ENCODE data around the gene WNT16. TPM values are rescaled to one million over a fixed set of nuclear protein-coding genes. Genes with fewer than 3 reads are reported as not detected.
"Not testable (repeated sequence)": the region's sequence is repeated elsewhere in the genome, so short reads cannot be mapped to it uniquely, and the experiment has no call there.

Gene WNT16, protein sequence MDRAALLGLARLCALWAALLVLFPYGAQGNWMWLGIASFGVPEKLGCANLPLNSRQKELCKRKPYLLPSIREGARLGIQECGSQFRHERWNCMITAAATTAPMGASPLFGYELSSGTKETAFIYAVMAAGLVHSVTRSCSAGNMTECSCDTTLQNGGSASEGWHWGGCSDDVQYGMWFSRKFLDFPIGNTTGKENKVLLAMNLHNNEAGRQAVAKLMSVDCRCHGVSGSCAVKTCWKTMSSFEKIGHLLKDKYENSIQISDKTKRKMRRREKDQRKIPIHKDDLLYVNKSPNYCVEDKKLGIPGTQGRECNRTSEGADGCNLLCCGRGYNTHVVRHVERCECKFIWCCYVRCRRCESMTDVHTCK
- polyA plus RNA-seq (2013, experiment 1 of 2; ENCODE audit: insufficient read length): 0.26 TPM
- 0.48 TPM for polyA plus RNA-seq (2013, experiment 2 of 2; ENCODE audit: insufficient read length)

DNA sequence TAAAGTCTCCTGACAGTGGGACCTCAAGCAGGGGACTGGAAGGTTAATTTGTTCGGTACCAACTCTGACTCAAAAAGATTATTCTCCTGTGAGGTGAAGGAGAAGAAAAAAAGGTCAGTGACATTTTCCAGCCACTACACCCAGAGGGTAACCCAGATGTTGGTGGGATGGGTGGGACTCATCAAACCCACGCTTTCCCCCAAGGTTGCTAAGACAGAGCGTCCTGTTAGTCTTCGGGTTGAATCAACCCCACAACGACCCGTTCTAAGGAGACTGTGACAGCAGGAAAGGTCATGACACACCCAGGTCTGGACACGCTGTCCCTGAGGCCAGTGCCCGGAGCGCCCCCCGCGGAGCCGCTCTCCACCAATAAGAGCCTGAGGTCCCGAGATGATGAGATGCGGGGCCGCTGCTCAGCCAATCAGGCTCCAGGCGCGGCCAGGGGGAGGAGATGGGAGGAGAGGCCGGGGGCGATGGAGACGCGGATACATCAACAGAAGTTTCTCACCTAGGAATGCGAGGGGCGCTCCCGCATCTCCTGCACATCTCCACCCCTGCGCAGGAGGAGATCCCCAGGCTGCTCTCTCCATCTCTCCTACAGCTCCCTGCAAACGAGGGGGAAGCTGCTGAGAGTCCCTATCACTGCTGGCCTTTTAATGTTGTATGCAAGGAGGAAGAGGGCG is at the start of gene WNT16:
WNT16 (plus strand) TSS at position 493 of the 683 bp plus-strand sequence. CDS start 293 bp downstream, outside the sequence.
- DNase-seq: no peak

DNA sequence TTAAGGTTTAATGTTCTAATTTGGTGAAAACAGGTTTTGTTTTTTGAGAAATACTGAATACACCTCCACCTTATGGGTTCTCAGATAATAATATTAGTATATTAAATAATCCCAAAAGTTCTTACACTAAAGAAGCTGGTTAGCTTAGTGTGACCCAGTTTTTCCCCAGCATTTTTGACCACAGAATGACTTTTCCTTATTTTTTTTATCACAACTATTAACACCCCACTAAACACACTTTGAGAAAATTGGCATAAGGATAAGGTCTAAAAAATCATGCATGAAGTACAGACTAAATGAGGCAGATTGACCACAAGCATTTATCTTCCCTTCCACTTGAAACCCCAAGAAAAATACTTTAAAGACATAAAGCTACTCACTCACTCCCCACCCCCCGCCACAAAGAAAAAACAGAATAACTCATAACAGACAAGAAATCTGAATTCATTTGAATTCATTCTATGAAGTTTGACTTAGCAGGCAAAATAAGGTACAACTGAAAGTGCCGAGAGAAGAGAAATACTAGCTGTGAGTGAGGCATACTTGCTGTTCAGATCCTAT is 49.7 kb upstream of the WNT16 start:
- DNase-seq: peak; percentile 63

DNA sequence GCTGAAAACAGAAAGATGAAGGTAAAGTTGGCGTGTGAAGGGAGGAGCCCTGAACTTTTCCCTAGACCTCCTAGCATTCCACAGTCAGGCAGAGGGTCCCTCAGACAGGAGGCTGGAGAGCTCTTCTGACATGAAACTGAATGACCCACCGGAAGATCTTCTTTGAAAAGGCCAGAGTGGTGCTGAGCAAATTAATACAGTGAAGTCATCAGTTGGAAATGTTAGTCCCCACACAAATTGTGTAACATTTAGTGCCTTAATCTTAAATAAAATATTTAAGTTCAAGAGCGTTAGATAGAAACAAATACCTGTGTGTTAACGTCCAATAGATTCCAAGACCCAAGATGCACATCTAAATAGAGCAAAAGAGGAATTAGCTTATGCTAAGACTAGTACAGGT is 49.0 kb upstream of the WNT16 start:
- no peak for DNase-seq

DNA sequence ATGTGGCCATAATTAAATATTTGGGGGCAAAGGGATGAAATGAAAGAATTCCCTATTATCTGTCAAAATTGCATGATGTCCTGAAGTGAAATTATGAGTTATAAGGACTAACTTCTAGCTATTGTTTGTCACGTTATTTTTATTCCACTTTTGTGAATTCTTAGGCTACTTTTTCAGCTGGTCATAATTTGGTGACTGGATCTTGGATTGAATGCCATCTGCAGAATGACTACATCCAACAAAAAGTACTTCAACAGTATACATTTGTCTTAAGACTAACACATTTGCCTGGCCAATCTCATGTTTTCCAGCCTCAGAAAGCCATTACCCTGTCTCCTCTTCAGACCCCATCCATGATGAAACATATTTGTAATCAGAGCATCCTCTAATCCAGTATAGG is 48.1 kb upstream of the WNT16 start:
- DNase-seq: peak; percentile 72

DNA sequence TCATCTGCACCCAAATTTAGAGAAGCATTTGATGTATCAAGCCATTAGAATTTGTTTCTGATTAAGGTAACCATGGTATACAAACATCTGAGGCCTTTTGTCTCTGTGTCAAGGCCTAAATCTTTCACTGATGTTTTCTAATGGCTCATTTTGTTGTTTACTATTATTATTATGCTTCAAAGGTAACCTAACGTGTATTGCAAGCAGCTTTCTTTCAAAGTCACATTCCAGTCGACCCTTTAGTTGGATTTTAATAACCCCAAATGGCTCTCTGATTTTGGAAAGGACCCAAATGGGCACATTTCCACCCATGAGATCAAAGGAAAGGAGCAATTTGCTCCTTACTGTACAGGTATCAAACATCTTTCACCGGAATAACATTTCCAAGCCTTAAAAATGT is 46.7 kb upstream of the WNT16 start:
- no peak for DNase-seq

DNA sequence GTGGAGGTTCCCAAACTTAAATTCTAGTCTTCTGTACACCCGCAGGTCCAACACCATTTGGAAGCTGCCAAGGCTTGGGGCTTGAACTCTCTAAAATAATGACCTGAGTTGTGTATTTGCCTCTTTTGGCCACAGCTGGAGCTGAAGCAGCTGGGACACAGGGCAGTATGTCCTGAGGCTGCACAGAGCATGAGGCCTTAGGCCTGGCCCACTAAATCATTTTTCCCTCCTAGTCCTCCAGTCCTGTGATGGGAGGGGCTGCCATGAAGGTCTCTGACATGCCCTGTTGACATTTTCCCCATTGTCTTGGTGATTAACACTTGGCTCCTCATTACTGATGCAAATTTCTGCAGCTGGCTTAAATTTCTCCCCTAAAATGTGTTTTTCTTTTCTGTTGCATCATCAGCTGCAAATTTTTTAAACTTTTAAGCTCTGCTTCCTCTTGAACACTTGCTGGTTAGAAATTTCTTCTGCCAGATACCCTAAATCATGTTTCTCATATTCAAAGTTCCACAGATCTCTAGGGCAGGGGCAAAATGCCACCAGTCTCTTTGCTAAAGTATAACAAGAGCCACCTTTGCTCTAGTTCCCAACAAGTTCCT is 43.6 kb upstream of the WNT16 start:
- DNase-seq: no peak

DNA sequence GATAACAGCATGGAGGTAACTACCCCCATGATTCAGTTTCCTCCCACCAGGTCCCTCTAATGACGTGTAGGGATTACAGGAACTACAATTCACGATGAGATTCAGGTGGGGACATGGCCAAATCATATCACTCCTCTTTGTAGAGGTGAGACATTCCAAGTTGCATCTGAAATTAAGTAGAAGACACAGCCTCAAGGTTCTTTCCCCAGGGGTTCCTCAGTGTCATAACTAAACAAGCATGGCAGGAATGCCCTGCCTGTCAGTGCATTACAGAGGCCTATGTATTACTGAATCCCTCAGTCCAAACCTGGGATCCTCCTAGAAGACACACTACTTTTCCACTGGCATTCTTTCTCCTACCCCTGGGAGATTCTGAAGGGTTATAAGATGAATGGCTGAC is 42.6 kb upstream of the WNT16 start:
- DNase-seq: no peak

DNA sequence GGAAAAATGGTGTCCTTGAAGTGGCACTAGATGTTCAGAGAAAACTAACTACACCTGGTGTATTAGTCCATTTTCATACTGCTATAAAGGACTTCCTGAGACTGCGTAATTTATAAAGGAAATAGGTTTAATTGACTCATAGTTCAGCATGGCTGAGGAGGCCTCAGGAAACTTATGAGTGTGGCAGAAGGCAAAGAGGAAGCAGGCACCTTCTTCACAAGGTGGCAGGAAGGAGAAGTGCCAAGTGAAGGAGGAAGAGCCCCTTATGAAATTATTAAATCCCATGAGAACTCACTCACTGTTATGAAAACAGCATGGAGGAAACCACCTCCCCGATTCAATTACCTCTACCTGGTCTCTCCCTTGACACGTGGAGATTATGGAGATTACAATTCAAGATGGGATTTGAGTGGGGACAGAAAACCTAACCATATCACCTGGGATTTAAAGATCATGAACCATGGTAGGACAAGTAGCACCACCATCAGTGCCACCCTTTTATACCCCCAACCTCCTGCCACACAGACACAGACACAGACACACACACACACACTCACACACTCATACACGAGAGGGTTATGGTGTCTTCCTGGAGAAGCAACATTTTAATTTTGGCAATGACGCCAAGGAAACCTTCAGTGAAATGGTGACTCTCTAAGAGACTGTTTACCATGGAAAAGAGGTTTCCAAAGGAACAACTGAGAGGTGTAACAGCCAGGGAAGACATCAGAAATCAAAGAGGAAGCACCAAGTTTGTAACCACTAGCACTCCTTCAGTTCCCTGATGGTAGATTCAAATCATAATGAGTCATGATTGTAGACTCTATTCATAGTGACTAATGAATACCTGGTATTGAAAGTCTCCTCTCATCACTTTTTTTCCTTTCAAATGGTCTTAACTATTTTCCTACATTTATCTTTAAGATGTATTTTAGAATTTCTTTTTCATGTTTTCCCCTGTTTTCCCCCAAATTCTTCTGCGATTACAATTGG is 41.8 kb upstream of the WNT16 start:
- no peak for DNase-seq

DNA sequence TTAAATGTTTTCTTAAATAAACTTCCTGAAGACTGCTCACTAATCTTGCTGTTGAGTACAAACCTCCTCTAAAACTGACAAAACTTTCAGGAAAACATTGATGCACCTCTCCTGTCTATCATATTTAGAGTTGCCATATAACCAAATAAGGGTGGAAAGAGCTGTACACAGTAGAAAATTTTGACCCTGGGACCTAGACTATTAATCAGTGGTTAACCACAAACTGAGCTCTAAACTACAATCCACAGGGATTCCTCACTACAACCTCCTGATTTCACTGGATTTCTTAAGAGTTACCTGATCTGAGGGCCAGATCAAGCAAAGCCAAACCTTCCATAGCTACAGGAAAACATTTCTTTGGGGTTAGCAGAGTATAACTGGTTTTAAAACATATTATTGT is 39.9 kb upstream of the WNT16 start:
- peak; percentile 74 for DNase-seq

DNA sequence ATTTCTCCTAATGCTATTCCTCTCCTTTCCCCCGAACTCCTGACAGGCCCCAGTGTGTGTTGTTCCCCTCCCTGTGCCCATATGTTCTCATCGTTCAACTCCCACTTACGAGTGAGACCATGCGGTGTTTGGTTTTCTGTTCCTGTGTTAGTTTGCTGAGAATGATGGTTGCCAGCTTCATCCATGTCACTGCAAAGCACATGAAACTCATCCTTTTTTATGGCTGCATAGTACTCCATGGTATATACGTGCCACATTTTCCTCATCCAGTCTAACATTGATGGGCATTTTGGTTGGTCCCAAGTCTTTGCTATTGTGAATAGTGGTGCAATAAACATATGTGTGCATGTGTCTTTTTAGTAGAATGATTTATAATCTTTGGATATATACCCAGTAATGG is 38.9 kb upstream of the WNT16 start:
- DNase-seq: not testable (repeated sequence)

DNA sequence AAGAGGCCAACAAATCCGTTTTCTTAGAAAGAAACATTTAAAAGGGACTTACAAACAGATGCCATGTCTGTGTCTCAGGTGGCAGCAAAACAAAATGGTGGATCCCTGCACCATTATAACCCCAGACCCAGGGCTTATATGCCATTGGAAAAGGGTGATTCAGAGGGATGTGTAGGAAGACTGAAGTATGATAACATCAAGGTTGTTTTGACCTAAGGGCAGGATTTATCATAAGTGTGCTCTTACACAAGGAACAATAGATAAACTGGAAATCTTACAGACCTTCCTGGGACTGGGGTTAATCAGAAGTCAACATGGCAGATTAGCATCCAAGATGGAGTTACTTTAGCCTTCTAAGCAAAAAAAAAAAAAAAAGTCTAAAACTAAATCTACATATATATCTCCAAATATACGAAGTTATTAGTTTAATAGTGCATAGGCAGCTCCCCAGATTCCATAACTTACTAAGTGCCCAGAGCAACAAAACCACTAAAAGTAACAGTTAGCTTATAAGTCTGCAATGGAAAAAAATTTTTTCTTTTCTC is 34.3 kb upstream of the WNT16 start:
- no peak for DNase-seq

DNA sequence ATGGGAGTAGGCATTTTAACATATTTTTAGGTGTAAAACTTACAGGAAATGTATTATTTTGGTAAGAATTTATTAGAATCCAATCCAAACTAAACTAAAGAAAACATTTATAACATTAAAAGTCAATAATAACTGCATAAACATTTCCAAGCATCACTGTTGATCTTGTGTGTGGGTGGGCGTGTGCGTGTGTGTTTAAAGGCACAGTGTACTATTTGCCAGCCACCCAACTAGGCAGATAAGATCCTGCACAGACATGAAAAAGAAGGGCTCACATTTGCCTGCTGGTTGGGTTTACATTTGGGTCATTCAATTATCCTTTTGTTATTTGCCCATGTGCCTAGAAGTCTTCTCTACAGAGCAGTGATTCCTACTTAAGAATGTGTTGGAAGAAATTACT is 31.0 kb upstream of the WNT16 start:
- no peak for DNase-seq

DNA sequence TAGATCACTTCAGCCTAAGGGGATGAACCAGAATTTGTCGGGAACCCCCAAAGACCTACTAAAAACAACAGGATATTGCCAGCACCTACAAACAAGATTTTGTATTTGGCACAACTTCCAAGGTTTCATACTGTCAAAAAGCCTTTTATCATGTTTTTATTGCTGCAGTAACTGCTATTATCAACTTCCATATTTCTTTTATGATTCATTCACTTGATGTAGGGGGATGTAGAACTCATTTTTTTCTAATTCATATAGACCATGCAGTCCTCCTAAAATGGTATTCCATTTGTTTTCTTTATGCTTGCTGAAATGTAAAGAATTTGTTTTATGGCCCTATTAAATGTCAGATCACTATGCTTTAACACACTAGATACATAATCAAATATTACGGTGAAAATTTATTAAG is 30.0 kb upstream of the WNT16 start:
- DNase-seq: peak; percentile 50

DNA sequence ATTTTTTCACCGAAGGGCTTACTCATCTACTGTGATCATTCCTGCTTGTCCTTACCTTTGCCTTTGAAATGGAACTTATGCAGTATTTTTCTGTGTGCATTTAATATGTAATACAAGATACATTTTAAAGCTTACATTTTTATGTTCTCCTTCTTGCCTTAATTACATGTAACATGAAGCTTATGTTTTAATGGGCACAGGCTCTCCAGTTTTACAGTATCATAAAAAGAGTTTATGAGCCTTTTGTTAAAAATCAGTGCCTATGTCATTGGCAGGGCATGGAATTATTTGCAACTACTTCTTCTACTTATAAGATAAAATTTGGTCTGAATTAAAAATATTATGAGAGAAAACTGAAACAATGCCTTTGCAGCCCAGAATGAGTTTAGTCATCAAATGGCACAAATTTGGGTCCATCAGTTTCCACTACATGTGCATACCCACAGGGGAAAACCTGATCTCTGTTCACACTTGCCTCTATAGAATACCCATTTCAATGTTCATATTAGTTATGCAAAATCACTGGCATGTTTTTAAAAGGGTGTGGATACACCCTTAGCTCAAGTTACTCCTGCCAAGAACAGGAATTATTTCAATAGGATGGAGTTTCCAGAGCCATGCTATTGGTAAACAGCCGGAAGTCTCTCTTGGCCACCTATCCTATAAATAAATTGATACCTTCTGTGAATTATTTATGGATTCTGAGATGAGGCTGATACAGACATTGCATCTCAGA is 27.9 kb upstream of the WNT16 start:
- DNase-seq: no peak

DNA sequence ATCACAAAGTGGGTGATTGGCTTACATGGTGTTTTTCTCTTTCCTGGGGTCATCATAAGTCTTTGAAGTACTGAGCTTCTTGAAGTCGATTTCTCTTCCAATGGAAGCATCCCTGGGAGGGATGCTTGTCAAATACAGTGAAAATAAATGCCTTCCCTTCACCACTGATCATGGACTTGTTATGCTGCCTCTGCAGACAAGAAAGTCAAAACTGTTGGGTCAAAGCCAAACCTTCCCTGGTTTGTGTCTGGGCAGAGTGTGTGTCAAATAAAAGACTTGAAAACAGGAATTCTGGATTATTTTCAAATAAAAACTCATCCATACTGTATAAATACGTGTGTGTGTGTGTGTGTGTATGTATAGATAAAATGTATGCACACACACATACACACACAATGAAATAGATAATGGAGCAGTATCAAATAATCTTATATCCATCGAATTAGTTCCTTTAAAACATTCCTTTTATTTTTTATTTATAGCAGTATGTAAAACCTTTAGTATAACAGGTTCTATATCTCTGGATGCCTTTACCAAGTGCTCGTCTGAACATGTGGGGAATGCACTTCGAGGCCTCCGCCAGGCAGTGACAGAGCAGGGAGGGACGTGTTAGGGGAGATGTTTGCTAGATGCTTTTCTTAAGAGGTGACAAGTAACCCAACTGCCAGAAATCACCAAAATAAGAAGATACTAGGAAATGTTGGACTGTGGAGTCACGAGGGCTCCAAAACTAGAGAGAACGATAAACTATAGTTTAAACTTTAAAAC is 27.2 kb upstream of the WNT16 start:
- peak; percentile 65 for DNase-seq

DNA sequence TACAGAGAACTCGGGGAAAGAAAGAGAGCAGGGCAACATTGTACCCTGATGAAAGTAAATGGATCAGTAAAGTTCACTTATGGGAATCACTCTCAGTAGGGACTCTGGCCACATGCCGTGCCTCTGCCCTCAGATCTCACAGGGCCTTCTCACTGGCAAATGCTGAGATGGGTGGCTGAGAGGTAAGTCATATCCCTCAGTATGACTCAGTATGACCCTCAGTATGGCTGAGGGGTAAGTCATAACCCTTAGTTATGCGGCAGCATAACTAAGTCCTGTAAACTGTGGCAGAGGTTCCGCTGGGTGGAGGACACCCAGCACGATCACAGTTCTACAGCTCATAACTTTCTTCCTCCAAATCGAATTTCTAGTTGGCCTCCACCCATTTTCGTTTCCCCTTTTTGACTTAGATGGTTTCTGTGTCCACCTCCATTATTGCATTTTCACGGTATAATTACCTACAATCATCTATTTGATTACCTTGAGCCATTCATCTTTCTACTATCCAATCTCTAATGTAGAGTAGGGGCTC is 26.5 kb upstream of the WNT16 start:
- peak; percentile 87 for DNase-seq

DNA sequence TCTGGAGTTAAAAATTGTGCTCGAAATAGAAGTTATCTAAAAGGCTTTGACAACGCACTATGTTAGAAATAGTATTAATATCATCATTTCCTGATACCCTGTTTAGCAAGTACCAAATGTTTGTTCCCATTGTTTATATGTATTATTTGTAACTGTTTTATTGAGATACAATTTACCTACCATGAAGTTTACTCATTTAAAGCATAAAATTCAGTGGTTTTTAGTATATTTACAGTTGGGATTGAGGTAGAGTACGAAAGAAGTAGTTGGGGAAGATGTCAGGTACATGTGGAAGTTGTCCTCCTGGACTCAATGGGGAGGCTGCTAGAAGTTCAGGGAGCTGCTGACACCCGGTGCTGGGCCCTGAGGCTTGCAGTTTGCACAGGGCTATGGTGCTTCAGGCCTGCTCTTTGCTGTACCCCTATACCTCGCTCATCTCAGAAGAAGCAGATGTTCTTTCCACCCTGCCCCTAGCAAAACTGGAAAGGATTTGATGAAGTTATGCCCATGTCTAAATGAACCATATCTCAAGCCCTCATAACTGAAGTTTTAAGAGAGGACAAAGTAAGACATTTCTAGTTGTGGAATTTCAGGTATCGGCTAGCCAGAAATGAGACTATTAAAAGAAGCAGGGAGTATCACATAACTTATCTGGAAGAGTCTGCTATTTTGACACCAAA is 25.2 kb upstream of the WNT16 start:
- DNase-seq: no peak

DNA sequence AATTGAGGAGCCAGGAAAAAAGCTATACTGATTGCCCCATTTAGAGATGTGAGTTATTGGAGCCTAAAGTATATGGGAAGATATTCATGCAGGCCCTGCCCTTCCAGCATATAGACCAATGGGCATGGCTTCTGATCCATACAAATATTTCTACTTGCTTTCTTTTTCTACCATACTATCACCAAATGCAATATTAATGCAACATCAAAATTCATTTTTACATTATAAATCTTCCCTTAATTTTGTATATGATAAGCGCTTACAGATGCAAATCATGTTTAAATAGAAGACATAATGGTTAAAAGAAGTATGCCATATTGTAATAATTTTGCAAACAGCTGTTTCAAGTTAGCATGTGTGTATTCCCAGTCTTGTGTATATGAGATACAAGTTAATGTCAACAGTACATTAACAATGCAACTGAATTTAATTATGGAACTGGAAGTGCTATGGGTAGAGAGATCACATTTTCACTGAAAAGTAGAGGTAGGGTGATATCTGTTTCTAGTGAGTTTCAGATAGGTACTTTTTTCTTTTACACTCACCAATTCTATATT is 24.6 kb upstream of the WNT16 start:
- no peak for DNase-seq

DNA sequence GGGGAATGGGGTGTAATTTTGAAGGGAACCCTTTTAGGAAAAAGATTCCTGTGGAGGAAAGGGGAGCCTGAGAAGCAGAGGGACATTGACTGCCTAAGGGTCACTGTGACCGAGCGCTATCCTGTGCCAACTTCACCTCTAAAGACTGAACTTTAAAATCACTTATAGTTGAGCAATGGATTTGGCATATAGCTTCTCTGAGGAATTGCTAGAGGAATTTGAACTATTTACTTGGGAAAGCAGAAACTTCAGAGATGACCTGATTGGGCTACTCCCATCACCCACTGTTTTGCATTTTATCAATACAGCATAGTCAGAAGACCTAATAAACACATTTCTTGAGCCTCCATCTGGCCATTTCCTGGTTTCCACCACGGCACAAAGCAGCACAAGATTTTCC is 23.7 kb upstream of the WNT16 start:
- peak; percentile 54 for DNase-seq

Data from fibroblast of skin of scalp (primary cell).